GM12801 (cell line): Measurements from ENCODE around the gene SFTA2.

Experiments
- CTCF ChIP-seq: IDR thresholded peaks from one replicate; pipeline ENCODE4 v1.5.1; 2011; ENCODE audit warnings: control low read depth; ENCODE audit not compliant: insufficient read length; ENCODE audit errors: extremely low read depth

The SFTA2 gene

DNA sequence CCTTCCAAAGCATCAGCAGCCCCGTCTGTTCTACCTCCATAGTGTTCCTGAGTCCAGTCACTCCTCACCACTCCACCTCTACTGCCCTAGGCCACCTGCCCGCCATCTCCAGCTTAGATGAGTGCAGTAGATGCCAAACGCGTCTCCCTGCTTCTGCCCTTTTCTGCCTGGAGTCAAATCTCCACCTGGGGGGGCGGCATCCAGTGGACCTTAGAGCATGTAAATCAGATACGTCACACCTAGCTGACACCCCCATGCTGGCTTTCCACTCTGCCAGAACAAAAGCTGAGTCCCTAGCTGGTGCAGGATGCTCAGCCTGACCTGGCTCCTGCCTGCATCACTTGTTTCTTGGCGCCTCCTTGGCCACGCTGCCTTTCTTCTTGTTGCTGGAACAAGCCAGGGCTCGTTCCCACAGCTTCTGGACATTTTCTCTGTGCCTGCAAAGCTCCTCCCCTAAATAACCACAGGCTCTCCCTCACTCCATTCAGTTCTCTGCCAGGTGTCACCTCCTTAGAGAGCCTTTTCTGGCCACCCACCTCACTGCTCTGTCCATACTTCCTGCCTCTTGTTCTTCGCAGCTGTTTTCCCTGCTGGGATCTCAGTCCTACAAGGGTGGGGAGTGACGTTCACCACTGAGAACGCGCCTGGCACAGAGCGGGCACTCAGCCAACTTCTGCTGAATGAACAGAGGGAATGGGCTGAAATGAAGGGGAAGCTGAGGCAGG, 41.9 kb downstream of the SFTA2 start:
- TF ChIP-seq CTCF: no peak

- TF ChIP-seq CTCF: no peak
Observed at GRCh38 chr6:30889496-30889885, 42.5 kb downstream of the SFTA2 start.

DNA sequence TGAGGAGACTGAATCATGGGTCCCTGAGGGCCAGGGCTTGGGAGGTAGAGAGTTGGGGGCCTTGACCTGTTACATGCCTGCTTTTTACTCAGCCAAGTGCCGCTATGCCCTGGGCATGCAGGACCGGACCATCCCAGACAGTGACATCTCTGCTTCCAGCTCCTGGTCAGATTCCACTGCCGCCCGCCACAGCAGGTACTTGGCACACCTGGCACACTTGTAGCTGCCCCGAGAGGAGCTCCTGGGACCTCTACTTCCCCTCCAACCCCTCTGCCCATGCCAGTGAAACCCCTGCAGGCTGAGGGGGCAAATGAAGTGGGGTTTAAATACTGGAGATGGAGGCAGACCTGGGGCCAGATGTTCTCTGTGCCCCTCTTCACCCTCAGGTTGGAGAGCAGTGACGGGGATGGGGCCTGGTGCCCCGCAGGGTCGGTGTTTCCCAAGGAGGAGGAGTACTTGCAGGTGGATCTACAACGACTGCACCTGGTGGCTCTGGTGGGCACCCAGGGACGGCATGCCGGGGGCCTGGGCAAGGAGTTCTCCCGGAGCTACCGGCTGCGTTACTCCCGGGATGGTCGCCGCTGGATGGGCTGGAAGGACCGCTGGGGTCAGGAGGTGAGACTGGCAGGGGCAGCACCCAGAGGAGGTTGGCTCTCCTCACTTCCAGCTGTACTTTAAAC, 43.0 kb downstream of the SFTA2 start:
- TF ChIP-seq CTCF: no peak

GRCh38 chr6:30887901-30888815, 43.8 kb downstream of the SFTA2 start:
- TF ChIP-seq CTCF: no peak

DNA sequence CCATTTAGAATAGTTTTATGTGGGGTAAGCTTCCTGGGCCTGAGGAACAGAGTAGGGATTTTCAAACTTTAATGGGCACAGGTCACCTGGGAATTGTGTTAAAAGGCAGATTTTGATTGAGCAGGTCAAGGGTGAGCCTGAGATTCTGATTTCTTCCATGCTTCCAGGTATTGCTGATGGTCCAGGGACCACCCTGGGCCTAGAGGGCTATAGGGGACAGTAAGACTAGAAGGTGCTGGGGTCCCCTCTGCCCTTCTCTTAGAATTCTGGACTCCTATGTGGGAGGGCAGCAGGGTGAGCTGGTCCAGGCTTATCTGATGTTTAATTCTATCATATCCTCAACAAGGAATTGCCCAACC, 45.1 kb downstream of the SFTA2 start:
- TF ChIP-seq CTCF: no peak

- TF ChIP-seq CTCF: no peak
Observed at GRCh38 chr6:30885999-30886896, 45.7 kb downstream of the SFTA2 start.
